Colonic mucosa (tissue), 4 donors: ENCODE results near the gene METTL15. TPM values are rescaled to one million over a fixed set of nuclear protein-coding genes. Genes with fewer than 3 reads are reported as not detected.
"Not testable (repeated sequence)": the region's sequence is repeated elsewhere in the genome, so short reads cannot be mapped to it uniquely, and the experiment has no call there.

Experiments
- DNase-seq: peaks from one replicate; pipeline ENCODE4 v3.0.0-alpha.2; 2020
- H3K27ac ChIP-seq: fragments of 200-600 bp; one replicate; pipeline ENCODE4 v1.8.0; 2021
- H3K27me3 ChIP-seq: fragments of 200-600 bp; one replicate; pipeline ENCODE4 v1.8.0; 2021
- H3K36me3 ChIP-seq: fragments of 200-600 bp; one replicate; pipeline ENCODE4 v1.8.0; 2021
- H3K4me1 ChIP-seq: fragments of 200-600 bp; one replicate; pipeline ENCODE4 v1.8.0; 2021; ENCODE audit warnings: mild to moderate bottlenecking
- H3K4me3 ChIP-seq: fragments of 200-600 bp; one replicate; pipeline ENCODE4 v1.8.0; 2021
- H3K9ac ChIP-seq, 2 donors: one replicate each; pipeline ENCODE4 v1.7.0; 2013; ENCODE audit warnings: control low read depth in 2 of 2, low read depth in 2 of 2, low read length in 2 of 2
- H3K9me3 ChIP-seq: fragments of 200-600 bp; one replicate; pipeline ENCODE4 v1.8.0; 2021
- intact Hi-C: fragments of 100-400 bp; cut with DNase I; formaldehyde crosslinking; loops from one replicate; pipeline ENCODE4 v1.14.1; 2022
- total RNA-seq, 2 donors: library from RNA; stranded (reverse); fragmentation: NEBNext Ultra II Directional in 1 of 2; extraction: Animal tissue kit (Norgen Biotek cat#: 25700) in 1 of 2; gene quantifications; one replicate each; pipeline ENCODE4 v1.2.1, GENCODE V29; 2021
- TF ChIP-seq, protein P1 (sequence below): fragments of 200-600 bp; IDR thresholded peaks from one replicate; pipeline ENCODE4 v1.8.0; 2022; ENCODE audit warnings: antibody characterized with exemption, mild to moderate bottlenecking
- donor health status: healthy.
- donor health status: DM: no; HTN: no; CAD: no.
- donor health status: DM: no; HTN: no; CAD: no.

METTL15 gene
- total RNA-seq, 2 donors from 2014 or later, result 16.5 to 22.1 TPM

DNA sequence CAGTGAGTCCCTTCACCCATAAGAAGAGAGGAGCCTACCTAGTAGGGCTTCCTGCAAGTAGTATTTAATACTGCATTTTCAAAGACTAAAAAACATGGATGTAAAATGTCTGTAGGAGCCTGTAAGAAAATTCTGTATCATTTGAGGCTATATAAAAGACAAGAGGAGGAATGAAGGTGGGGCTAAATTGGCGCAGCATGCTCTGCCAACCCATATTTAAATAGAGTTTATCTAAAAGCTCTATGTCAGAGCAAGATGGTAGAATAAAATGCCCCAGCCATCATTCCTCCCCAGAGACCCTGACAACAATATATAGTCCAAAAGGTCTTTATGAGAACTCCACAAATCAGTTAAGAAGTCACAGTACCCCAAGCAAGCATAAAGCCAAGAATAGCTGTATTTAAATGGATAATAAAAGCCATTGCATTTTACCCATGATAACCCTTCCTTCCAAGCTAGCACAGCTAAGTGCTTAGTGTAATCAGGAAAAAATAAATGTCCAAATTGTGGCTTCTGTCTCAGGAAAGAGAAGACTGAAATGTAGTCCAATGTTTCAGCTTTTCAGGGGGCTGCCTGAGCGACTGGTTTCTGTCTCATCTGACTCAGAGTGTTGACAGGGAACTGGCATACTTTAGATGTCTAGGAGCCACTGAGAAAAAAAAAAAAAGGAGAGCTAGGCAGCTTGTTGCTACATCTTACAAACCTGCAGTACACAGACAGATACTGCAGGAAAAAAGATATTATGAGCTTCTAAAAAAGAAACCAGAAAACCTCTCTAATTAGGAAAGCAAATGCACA lies 258.6 kb downstream of the METTL15 start:
- H3K4me3 ChIP-seq, result no peak overlapping the region
- no peaks in the 10 kb centered on the region for H3K27me3 ChIP-seq
- DNase-seq, result no peak
- H3K9ac ChIP-seq, result no peak overlapping the region
- H3K27ac ChIP-seq, result no peak overlapping the region
- TF ChIP-seq, protein P1, sequence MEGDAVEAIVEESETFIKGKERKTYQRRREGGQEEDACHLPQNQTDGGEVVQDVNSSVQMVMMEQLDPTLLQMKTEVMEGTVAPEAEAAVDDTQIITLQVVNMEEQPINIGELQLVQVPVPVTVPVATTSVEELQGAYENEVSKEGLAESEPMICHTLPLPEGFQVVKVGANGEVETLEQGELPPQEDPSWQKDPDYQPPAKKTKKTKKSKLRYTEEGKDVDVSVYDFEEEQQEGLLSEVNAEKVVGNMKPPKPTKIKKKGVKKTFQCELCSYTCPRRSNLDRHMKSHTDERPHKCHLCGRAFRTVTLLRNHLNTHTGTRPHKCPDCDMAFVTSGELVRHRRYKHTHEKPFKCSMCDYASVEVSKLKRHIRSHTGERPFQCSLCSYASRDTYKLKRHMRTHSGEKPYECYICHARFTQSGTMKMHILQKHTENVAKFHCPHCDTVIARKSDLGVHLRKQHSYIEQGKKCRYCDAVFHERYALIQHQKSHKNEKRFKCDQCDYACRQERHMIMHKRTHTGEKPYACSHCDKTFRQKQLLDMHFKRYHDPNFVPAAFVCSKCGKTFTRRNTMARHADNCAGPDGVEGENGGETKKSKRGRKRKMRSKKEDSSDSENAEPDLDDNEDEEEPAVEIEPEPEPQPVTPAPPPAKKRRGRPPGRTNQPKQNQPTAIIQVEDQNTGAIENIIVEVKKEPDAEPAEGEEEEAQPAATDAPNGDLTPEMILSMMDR, result no peak
- no peaks in the 10 kb centered on the region for H3K4me1 ChIP-seq
- H3K9me3 ChIP-seq, result no peaks in the 10 kb centered on the region
- no peaks in the 10 kb centered on the region for H3K36me3 ChIP-seq
- intact Hi-C loops, result no loop called here

DNA sequence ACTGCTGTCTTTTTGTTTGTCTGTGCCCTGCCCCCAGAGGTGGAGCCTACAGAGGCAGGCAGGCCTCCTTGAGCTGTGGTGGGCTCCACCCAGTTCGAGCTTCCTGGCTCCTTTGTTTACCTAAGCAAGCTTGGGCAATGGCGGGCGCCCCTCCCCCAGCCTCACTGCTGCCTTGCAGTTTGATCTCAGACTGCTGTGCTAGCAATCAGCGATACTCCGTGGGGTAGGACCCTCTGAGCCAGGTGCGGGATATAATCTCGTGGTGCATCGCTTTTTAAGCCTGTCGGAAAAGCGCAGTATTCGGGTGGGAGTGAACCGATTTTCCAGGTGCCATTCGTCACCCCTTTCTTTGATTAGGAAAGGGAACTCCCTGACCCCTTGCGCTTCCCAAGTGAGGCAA lies 269.9 kb downstream of the METTL15 start:
- H3K36me3 ChIP-seq, H3K9me3 ChIP-seq, H3K4me3 ChIP-seq, H3K4me1 ChIP-seq, DNase-seq, H3K27me3 ChIP-seq, H3K27ac ChIP-seq, intact Hi-C loops, H3K9ac ChIP-seq: not testable (repeated sequence)

Other genes with a start within 250 kb of the METTL15 start
- gene KIF18A, start 232 bp upstream of the METTL15 start, total RNA-seq, result 10 to 100 TPM in 1 of 2 donors, 1 to 10 TPM in 1; 4.1 to 10.2 TPM